CD4-positive, alpha-beta T cell treated with Interleukin-15 for 4 hours (primary cell): ENCODE measurements around the gene LECT2.

Source experiments
- DNase-seq: peaks from one replicate; pipeline ENCODE4 v3.0.0-alpha.2; 2020; ENCODE audit warnings: low spot score

The LECT2 gene

DNA sequence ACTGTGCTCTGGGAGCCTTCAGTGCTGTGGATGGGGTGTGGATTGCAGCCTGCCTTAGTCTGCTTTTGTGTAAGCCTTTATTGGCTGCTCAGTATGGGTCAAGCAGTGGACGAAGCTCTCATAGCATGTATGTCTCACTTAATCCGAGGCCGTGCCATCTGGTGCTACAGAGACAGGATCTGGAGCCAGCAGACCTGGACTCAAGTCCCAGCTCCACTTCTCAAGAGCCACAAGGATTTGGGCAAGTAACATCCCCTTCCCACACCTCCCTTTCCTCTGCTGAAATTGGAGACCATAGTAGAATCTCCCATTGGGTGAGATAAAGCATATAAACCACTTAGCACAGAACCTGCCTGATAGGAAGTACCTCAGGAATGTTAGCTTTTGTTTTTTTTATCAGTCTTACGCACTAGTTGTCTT is 23.4 kb upstream of the LECT2 start:
- DNase-seq: no peak

DNA sequence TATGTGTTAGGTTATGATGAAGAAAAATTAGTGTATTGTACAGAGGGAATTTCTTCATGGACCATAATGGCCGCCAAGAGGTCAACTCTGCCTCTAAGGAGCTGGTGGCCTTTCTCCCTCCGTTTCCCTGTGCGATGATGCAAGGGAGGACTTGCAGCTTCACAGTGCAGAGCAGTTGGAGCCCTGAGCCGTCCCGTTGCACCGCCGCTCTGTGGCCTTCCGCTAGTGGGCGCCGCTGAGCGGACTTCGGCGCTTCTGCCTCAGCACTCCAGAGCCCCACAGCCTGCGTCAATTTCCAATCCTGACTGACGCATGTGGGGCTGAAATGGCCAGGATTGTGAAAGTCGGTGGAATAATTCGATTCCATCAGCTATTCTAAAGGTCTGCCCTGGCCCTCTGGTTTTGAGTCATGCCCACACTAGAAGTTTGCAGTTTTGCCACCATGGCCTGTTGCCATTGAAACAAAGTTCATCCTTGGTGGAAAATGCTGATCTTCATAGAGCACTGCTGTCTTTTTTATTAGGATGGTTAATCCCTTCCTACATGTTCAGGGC is 22.7 kb upstream of the LECT2 start:
- peak; percentile 45 for DNase-seq

DNA sequence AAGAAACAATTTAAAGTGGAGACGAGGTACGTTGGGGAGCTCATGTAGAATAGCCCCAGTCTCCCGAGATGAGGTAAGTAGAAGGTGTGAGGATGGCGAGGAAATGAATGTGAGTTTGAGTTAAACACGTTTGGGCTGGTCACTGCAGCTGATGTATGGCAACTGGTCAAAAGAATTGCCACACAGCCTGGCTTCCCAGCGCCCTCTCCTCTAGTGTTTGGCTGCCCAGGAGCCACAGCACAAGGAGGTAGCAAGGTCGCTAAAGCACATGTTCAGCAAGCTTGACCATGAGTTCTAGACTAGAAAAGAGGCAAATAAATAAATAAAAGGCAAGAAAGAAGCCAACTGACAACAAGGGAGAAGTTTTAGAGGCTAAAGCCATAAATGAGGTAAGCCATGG is 21.4 kb upstream of the LECT2 start:
- DNase-seq: no peak

DNA sequence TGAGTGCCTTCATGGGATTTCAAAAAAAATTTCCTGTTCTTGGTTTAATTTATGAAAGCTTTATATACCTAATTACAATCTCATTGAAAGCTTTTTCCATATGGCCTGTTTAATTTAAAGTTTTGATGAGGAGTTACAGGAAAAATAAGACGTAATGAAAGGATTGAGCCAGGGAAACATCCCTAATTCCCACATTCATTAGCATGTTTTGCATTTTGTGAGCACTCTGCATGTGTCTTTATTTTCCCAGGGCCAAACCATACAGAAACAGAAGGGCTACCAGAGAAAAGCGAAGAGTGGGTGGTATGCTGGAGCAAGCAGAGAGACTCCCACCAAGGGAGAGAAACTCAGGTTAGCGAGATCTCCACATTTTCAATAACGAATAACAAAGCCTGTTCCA is 20.3 kb upstream of the LECT2 start:
- no peak for DNase-seq

DNA sequence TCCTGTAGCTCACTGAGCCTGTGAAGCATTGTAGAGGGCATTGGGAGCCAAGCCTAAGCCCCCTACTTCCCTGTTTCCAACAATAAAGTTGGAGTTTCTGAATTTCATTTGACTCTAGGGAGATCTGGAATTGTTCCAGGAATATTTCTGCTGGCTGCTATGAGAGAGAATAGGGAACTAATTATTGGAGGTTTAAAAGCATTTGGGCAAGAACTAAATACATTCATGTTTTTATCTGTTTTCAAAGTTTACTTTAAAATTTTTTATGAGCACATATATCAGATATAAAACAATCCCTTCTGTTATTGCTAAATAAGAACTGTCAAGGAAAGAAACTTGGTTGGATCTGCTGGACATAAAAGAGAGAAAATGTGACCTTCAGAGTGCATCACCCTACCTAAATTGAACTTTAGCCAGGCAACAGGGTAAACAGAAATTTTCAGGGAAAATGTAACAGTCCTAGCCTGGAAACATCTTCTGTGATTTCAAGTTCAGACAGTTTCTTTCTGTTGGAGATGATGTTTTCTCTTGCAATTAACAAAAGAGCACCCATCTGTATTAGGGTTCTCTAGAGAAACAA is 19.3 kb upstream of the LECT2 start:
- no peak for DNase-seq

DNA sequence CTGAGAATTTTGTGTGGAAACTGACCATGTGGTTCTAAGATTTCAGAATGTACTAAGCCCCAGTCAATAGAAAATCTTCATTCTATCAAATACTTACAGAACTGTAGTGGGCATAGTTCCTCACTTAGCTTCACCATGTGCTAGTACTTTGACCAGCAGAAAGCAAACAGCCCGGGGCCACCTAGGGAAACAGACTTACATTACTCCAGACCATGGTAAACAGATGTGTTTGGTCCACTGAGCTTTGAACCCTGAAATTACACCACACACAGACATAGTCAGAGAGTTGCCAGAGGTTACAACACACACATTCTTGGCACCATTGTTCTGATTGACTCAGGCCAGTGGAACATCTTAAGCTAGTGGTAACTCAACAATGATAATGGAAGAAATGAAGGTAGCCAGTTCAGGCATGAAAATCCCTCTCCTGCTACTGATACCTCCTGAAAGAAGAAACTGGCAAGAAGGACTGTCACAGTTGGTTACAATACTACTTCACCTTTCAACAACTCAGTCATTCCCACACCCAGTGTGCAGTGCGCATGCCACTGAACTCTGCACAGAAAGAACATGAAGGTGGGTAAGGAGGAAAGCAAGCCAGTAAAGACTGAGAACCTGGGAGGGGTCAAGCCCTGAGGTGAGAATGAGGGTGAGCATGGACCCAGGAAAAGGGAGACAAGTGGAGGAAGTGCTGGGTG is 18.7 kb upstream of the LECT2 start:
- DNase-seq: no peak

DNA sequence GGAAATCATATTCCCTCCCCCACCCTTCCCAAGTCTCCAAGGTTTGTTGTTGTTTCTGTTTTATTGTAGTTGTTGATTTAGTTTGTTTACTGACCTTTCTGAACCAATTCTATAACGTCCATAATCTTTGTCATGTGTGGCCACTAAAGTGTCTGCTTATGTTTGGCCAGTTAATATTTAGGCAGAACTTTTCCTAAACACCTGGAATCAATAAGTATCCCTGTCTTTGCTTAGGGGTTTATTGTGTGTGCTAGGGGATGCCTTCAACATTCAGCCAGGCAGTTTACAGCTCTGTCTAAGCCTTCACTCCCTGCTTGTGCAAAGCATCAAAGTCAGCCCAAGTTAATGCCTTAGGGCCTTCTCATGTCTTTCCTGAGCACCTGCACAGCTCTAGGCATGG is 16.9 kb upstream of the LECT2 start:
- DNase-seq: no peak

DNA sequence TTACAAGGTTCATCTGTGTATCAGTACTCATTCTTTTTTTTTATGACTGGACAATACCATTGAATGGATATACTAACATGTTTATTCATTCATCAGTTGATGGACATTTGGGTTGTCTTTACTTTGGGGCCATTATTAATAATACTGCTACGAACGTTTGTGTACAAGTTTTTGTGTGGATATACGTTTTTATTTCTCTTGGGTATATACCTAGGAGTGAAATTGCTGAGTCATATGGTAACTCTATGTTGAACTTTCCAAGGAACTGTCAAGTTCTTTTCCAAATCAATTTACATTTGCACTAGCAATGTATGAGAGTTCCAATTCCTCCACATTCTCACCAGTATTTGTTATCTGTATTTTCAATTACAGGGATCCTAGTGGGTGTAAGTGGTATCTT is 12.0 kb upstream of the LECT2 start:
- DNase-seq: no peak

DNA sequence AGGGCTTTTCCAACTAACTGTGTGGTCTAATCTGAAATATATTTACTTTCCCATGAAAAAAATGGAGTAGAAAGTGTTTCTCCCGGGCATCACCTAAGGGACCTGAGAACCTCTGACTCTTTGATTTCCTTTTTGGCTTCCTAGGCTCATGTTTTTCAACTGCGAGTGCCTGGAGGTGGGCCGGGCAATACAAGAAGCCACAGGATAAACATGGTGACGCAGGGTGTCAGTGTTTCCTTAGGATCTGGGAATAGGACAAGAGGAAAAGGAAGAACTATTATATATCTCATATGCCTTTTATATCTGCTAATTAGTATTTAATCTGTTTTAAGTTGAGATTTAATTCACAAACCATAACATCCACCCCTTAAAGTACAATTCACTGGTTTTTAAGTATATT is 11.4 kb upstream of the LECT2 start:
- DNase-seq: no peak

DNA sequence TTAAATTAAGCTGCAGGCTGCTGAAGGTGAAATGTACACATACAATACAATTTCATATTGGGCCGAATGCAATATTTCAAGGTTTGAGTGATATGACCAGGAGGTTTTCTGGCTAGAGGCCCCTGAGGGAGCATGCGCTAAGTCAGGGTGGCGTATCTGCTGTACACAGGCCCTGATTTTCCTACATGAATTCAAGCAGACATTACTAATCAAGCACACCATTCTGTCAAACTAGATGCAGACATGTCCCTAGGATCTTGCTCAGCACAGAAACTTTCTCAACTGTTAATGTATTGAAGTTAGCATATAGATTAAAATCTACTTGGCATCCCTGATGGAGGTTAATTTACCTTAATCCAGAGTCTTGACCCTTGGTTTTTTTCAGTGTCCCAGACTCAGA is 10.7 kb upstream of the LECT2 start:
- DNase-seq: no peak

DNA sequence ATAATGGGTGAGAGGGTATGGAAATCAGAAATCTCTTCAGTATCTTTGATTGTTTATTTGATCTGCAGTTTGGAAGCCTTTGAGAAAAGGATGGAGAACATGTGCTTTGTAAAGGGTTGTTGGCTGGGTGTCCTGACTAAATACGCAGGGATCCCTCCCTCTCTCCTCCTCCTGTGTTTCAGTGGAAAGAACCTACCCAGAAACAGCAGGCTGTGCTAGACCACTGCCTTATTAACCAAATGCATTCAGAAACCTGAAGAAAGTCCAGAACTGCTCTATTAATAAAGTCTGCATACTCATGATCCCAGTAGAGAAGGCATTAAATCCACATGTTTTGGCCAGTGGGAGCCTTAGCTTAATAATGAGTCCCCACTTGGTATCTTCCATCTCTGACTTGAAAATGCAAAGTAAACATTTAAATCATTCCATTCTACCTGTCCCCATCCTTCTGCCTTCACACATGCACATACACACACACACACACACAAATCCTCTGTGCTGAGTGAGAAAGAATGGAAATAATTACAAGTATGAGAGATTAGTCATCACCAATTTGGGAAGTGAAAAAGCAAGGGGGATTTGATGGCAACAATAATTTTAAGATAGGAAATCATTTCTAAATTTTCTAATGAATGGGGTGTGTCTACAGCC is 10.0 kb upstream of the LECT2 start:
- DNase-seq: no peak

DNA sequence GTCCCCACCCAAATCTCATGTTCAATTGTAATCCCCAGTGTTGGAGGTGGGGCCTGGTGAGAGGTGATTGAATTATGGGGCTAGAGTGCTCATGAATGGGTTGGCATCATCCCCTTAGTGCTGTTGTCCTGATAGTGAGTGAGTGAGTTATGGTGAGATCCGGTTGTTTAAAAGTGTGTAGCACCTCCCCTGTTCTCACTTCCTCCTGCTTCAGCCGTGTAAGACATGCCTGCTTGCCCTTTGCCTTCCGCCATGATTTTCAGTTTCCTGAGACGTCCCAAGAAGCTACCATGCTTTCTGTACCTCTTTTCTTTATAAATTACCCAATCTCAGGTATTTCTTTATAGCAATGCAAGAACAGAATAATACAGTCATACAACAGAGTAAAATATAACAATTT is 742 bp upstream of the LECT2 start:
- no peak for DNase-seq

DNA sequence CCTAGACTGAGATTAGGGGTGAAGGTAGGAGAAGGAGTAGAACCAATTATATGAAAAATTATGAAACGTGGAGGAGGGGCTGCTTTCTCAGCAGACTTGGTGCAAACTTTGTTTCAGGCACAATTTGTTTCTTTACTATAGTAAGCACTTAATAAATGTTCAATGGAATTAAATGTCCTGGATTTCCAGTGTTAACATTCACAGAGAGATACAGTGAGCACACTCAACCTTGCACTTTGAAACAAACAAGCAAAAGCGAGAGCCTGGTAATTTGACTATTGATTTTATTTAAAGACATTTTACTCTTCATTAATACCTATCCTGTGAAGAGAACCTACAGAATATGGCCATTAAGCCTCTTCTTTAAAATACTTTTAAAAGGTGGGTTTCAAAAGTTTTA is 933 bp downstream of the LECT2 start:
- no peak for DNase-seq

DNA sequence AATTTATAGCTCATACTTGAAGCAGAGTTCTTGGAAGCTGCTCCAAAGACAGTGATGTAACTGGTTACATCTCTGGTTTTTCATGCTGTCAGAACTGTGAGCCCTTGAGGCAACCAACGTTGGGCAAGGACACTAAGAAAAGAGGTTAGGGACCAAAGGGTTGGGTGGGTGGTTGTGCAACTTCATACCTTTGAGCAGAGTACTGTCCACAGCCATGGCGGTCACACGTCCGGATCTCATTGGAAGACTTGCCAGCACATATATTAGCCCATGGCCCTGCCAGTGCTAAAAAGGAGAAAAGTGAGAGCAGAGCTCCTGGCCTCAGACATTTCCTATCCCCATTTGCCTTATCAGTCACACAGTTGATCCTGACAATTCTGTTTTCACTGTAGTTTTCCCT is 2.1 kb downstream of the LECT2 start:
- no peak for DNase-seq

DNA sequence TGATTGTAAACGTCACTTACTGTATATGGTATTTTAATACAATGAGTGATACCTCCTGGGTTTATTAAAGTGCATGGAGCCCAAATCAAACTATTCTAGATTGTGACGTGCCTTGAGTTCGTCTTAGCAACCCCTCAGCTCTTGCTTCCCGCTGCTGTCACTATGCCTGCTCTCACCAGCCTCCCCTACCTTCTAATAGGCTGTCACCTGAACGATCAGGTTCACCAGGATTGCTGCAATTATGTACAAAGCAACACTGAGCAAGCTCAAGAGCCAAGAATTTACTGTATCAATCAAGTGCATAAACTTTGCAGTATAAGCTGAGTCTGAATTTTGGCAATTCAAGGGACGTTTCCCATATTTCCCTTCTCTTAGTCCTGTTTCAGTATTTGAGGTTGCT is 3.0 kb downstream of the LECT2 start:
- no peak for DNase-seq

DNA sequence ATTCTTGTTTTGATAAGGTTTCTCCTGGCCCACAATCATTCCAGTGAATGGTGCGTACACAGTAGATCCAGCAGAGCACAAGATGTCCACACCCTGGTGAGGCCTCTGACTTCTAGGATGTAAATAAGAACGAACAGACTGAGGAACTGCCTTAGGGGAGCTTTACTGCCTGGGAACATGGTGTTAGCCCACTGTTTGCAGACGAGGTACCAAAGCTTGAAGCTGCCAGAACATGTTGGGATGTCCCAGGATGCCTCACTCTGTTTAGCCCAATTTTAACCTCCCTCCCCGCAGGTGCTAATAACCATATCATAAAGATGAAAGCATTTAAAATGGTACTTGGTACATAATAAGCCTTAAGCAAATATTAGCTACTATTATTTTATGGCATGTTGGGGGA is 3.5 kb downstream of the LECT2 start:
- no peak for DNase-seq

DNA sequence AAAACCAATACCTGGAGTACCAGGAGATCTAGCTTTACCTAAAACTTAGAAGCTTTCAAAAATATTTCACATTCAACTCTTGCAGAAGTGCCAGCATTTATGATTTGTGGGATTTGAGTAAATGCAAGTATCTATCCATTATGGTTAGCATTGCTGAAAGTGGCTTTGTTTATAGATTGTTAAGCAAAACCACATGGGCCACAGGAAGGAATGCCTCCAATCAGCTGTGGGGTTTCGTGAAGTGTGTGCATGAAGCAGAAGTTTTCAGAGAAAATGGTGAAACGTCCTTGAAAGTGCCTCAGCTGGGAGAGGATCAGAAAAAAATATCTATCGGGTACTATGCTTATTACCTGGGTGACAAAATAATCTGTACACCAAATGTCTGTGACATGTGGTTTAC is 4.2 kb downstream of the LECT2 start:
- no peak for DNase-seq

DNA sequence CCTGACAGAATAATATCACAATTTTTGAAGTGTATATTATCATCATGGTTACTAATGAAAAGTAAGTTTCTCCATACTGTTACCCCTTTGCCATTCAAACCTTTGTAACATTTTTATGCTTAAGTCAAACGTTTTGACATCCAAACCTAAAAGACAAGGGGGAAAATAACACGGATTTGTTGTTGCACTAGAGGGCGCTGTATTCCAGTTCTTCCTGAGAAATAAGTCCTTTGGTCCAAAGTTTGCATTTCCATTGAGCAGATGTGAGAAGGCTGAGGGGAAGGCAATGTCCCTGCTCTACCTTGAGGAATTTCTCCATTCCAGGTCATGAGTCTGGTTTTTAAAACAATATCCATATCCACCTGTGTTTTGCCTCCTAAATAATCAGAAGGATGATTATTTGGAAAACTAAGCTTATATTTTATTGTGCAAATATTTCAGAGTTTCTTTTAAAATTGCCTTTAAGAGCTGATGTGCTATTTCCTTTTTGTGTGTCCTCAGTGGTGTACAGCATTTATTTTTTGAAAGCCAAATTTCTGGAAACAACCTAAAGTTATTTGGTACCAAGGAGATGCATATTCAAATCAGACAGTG is 9.7 kb downstream of the LECT2 start:
- peak; percentile 43 for DNase-seq

DNA sequence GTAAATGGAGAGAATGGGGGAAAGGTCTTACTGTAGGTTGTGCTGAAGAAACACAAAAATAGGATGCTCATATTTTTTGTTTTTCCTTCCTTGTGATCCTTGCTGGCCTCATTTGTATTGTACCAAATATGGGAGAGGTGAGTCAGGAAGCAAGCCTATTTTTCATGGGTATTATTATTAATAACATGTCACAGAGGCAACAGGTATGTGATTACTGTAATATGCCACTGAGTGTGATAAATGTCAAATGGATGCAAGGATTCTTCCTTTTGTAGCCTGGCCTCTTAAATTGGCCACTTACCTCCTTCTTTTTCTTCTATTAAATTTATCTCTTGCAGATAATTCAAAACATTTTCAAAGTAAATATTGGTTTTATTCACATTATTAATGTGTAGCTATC is 10.2 kb downstream of the LECT2 start:
- no peak for DNase-seq

DNA sequence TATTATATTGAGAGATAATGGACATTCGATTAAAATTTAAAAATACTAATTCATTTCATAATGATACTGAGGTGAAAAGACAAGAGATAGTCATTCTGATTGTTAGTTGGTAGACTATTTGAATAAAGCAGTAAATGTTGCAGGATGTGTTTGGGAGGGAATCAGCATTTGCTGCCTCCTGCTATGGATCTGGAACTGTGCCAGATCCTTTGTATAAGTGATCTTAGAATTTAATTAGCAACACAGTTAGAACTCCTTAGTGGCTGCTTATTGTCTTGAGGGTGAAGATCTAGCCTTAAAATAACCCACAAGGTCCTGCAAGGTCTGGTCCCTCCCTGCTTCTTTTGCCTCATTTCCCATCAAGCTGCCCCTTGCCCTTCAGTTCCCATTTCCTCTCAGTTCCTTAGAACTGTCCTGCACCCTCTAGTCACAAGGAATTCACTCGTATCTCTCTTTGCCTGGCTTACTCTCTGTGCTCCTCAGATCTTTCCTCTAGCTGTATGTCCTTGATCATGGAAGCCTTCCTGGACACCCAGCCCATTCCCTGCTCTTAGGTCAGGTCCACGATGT is 12.5 kb downstream of the LECT2 start:
- no peak for DNase-seq

DNA sequence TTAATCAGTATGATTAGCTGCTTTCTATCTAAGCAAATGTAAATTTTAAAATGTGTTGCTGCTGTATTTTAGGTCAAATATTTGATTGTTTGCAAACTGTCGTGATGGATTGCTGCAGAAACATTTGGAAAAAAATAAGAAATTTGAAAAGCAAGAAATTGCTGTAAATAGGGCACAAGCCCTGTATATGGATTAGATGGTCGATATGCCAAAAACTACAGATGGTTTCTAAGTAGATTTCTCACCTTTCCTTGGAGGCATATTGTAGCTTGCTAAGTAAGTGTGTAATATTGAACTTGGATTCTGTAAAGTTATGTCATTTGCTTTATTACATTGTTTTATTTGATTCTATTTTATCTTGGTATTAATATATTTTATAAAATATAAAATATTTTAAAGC is 13.1 kb downstream of the LECT2 start:
- no peak for DNase-seq

DNA sequence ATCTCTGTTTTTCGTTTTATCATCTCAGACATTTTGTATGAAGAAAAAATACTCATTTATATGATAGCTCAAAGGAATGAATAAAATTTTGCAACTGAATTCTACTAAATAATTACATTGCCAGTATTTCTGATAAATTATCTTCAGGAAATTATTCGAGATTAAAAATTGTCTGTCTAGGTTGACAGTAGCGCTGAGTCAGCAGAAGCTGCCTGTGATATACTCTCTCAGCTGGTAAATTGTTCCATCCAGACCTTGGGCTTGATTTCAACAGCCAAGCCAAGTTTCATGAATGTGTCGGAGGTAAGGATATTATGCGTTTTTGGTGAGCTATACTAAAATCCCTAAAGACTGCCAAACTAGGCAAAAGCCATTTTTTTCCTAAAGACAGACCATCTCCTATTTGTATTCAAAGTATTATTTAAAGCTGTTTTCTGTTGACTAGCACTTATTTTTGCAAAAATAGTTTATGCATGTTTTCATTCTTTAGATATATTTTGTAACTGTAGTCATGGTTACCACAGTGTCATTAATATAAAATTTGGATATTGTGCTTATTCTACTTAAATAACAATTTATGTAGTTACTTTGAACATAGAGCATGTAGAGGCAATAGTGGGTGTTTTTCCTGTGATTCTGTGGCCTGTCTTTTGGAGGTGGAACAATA is 17.4 kb downstream of the LECT2 start:
- DNase-seq: no peak
